Mesothelial cell of epicardium (in vitro differentiated cells): Measurements from ENCODE around the gene SOX5. TPM values are rescaled to one million over a fixed set of nuclear protein-coding genes. Genes with fewer than 3 reads are reported as not detected.

Experiments
- DNase-seq, 2 experiments: peaks; one replicate each; pipeline ENCODE4 v3.0.0; 2021; ENCODE audit warnings: low spot score in 2 of 2; ENCODE audit not compliant: unreplicated experiment in 2 of 2
- H3K27ac Mint-ChIP-seq: 2 replicates; pipeline ENCODE4 v1.8.0; 2021; ENCODE audit warnings: mixed read lengths
- H3K27me3 Mint-ChIP-seq: 2 replicates; pipeline ENCODE4 v1.8.0; 2021; ENCODE audit warnings: low read depth, mixed read lengths
- H3K36me3 Mint-ChIP-seq: 2 replicates; pipeline ENCODE4 v1.8.0; 2021; ENCODE audit warnings: mixed read lengths
- H3K4me1 Mint-ChIP-seq: 2 replicates; pipeline ENCODE4 v1.8.0; 2021; ENCODE audit warnings: mixed read lengths
- H3K4me3 Mint-ChIP-seq: 2 replicates; pipeline ENCODE4 v1.8.0; 2021; ENCODE audit warnings: mild to moderate bottlenecking, moderate library complexity, mixed read lengths
- H3K9me3 Mint-ChIP-seq: 2 replicates; pipeline ENCODE4 v1.8.0; 2021; ENCODE audit warnings: mixed read lengths
- CTCF ChIP-seq: fragments of 200-600 bp; sonication (generic); IDR thresholded peaks from one replicate; pipeline ENCODE4 v1.5.0; 2021; ENCODE audit warnings: antibody characterized with exemption; ENCODE audit not compliant: unreplicated experiment
- total RNA-seq: library from RNA; stranded (reverse); gene quantifications from 3 replicates; pipeline ENCODE4 v1.2.1, GENCODE V29; 2021

Gene SOX5
- total RNA-seq, 1 donor from 2014 or later = 18.4 TPM

GRCh38 chr12:23634344-23634743 is 315.1 kb downstream of the SOX5 start:
- DNase-seq = no peak
- no peaks in the 10 kb centered on the region for H3K4me1 Mint-ChIP-seq

GRCh38 chr12:23631786-23632377 is 317.6 kb downstream of the SOX5 start:
- H3K27ac Mint-ChIP-seq = no peak overlapping the region
- no peaks in the 10 kb centered on the region for H3K4me1 Mint-ChIP-seq

More at GRCh38 chr12:23634344-23634743, 315.1 kb downstream of the SOX5 start:
- no peak for TF ChIP-seq CTCF
- no peak overlapping the region for H3K27ac Mint-ChIP-seq
- no peaks in the 10 kb centered on the region for H3K9me3 Mint-ChIP-seq
- H3K4me3 Mint-ChIP-seq = no peak overlapping the region
- no peaks in the 10 kb centered on the region for H3K27me3 Mint-ChIP-seq
- no peaks in the 10 kb centered on the region for H3K36me3 Mint-ChIP-seq

GRCh38 chr12:23630524-23630923 is 318.9 kb downstream of the SOX5 start:
- no peak overlapping the region for H3K4me3 Mint-ChIP-seq
- no peaks in the 10 kb centered on the region for H3K9me3 Mint-ChIP-seq
- no peaks in the 10 kb centered on the region for H3K4me1 Mint-ChIP-seq
- H3K27ac Mint-ChIP-seq = no peak overlapping the region
- DNase-seq = no peak
- TF ChIP-seq CTCF = no peak
- H3K36me3 Mint-ChIP-seq = no peaks in the 10 kb centered on the region
- H3K27me3 Mint-ChIP-seq = no peaks in the 10 kb centered on the region

More at GRCh38 chr12:23631786-23632377, 317.6 kb downstream of the SOX5 start:
- DNase-seq = no peak
- Mint-ChIP-seq H3K4me3 (no peak overlapping the region), H3K27me3 (no peaks in the 10 kb centered on the region), H3K9me3 (no peaks in the 10 kb centered on the region), H3K36me3 (no peaks in the 10 kb centered on the region)
- no peak for TF ChIP-seq CTCF

- Mint-ChIP-seq H3K27me3 (no peaks in the 10 kb centered on the region), H3K27ac (no peak overlapping the region), H3K36me3 (no peaks in the 10 kb centered on the region), H3K9me3 (peaks cover 3% of the 10 kb centered on the region), H3K4me3 (no peak overlapping the region), H3K4me1 (no peaks in the 10 kb centered on the region)
- no peak for DNase-seq
- no peak for TF ChIP-seq CTCF
Observed at GRCh38 chr12:23628806-23629205, 320.7 kb downstream of the SOX5 start.

- no peak overlapping the region for H3K4me3 Mint-ChIP-seq
- peaks cover 6% of the 10 kb centered on the region for H3K9me3 Mint-ChIP-seq
- no peak for TF ChIP-seq CTCF
- DNase-seq = no peak
- H3K27me3 Mint-ChIP-seq = no peaks in the 10 kb centered on the region
- H3K4me1 Mint-ChIP-seq = peaks cover 3% of the 10 kb centered on the region
- H3K36me3 Mint-ChIP-seq = no peaks in the 10 kb centered on the region
- no peak overlapping the region for H3K27ac Mint-ChIP-seq
Observed at GRCh38 chr12:23626791-23627190, 322.7 kb downstream of the SOX5 start.

GRCh38 chr12:23621900-23622299 is 327.6 kb downstream of the SOX5 start:
- Mint-ChIP-seq H3K9me3 (peaks cover 6% of the 10 kb centered on the region), H3K4me3 (no peak overlapping the region), H3K4me1 (peaks cover 15% of the 10 kb centered on the region), H3K36me3 (no peaks in the 10 kb centered on the region), H3K27me3 (no peaks in the 10 kb centered on the region), H3K27ac (no peak overlapping the region)
- TF ChIP-seq CTCF = no peak
- DNase-seq = no peak
